HG03159 (cell line): ENCODE data around the gene FARP1.
A peak's percentile ranks its signal among the peaks of the same experiment; 100 is the strongest.

Experiments
- ATAC-seq: cut with Tn5 transposase; IDR thresholded peaks from one replicate; pipeline ENCODE4 v1.9.1; 2021; ENCODE audit warnings: mild to moderate bottlenecking, moderate library complexity; ENCODE audit not compliant: unreplicated experiment

The FARP1 gene

GRCh38 chr13:98473135-98473787 is 330.4 kb downstream of the FARP1 start:
- no peak for ATAC-seq

- ATAC-seq: no peak
Observed at GRCh38 chr13:98473788-98474144, 330.9 kb downstream of the FARP1 start.

GRCh38 chr13:98474292-98474691 is 331.4 kb downstream of the FARP1 start:
- no peak for ATAC-seq

GRCh38 chr13:98474761-98475160 is 331.9 kb downstream of the FARP1 start:
- ATAC-seq: no peak

- no peak for ATAC-seq
Observed at GRCh38 chr13:98475522-98475921, 332.6 kb downstream of the FARP1 start.

- ATAC-seq: peak; percentile 39
Observed at GRCh38 chr13:98476106-98476505, 333.2 kb downstream of the FARP1 start.

GRCh38 chr13:98476538-98476966 is 333.7 kb downstream of the FARP1 start:
- peak; percentile 95 for ATAC-seq

GRCh38 chr13:98478189-98479129 is 335.6 kb downstream of the FARP1 start:
- peak; percentile 31 for ATAC-seq

- no peak for ATAC-seq
Observed at GRCh38 chr13:98479496-98480003, 336.7 kb downstream of the FARP1 start.

GRCh38 chr13:98480915-98481877 is 338.3 kb downstream of the FARP1 start:
- peak; percentile 23 for ATAC-seq

- no peak for ATAC-seq
Observed at GRCh38 chr13:98482476-98483444, 339.9 kb downstream of the FARP1 start.

- no peak for ATAC-seq
Observed at GRCh38 chr13:98483601-98484288, 340.9 kb downstream of the FARP1 start.

GRCh38 chr13:98484289-98485219 is 341.7 kb downstream of the FARP1 start:
- peak; percentile 50 for ATAC-seq

GRCh38 chr13:98485561-98485960 is 342.7 kb downstream of the FARP1 start:
- no peak for ATAC-seq

- no peak for ATAC-seq
Observed at GRCh38 chr13:98486412-98486811, 343.5 kb downstream of the FARP1 start.

- no peak for ATAC-seq
Observed at GRCh38 chr13:98487016-98487415, 344.1 kb downstream of the FARP1 start.

- no peak for ATAC-seq
Observed at GRCh38 chr13:98487522-98487921, 344.6 kb downstream of the FARP1 start.

GRCh38 chr13:98488736-98489135 is 345.8 kb downstream of the FARP1 start:
- ATAC-seq: peak; percentile 52
